Measurements from ENCODE around the gene PCID2. TPM values are rescaled to one million over a fixed set of nuclear protein-coding genes. Genes with fewer than 3 reads are reported as not detected.
A peak's percentile ranks its signal among the peaks of the same experiment; 100 is the strongest.

The PCID2 gene
- total and polyA plus RNA-seq, 2 of the 13 experiments (the other 11 are each of a cell fraction or from before 2014, with no cell fraction given): 65.0 to 111 TPM

DNA sequence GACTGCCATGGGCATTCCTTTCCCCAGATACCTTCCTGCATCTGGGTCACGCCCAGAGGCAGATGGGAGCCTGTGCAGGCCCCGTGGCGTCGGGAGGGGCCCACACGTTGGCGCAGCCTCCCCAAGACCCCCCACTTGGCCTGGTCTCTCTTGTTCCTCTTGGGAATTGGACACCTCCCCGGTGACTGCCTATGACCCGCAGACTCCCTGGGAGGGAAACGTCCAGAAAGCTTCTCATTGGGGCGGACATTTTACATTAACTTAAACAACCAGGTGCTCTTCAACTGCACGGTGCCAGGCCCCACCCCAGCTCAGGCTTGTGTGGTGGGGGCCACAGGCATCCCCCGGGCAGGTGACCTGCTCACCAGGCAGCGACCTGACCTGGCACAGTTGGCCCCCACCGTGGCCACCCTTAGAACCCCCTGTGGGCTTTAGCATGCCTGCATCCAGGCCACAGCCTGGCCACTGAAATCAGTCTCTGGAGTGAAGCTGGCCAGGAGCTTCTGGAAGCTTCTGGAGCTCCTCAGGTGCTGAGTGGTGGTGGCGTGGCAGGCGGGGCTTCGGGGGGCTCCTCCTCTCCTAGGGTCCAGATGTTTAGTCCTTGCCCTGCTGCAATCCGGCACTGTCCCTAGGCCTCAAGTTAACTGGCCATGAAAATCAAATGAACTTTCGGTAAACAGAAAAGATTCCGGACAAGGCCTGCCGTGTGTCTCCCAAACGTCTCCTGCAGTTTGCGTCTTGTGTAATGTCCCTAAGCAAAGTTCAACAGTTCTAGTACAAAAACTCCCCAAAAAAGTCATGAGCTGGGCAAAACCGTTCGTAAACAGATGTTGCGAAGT, 58.5 kb downstream of the PCID2 start (continued):
- TF ChIP-seq, protein P1, sequence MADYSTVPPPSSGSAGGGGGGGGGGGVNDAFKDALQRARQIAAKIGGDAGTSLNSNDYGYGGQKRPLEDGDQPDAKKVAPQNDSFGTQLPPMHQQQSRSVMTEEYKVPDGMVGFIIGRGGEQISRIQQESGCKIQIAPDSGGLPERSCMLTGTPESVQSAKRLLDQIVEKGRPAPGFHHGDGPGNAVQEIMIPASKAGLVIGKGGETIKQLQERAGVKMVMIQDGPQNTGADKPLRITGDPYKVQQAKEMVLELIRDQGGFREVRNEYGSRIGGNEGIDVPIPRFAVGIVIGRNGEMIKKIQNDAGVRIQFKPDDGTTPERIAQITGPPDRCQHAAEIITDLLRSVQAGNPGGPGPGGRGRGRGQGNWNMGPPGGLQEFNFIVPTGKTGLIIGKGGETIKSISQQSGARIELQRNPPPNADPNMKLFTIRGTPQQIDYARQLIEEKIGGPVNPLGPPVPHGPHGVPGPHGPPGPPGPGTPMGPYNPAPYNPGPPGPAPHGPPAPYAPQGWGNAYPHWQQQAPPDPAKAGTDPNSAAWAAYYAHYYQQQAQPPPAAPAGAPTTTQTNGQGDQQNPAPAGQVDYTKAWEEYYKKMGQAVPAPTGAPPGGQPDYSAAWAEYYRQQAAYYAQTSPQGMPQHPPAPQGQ (CRISPR knock-in tag; IDR thresholded peaks at IDR 0.05; ENCODE audit: borderline replicate concordance): no peak
- 0 out of 2 replicates have a peak, but pooled peaks have one; percentile 41 for TF ChIP-seq ZNF746 (CRISPR knock-in tag; IDR thresholded peaks at IDR 0.05)
- TF ChIP-seq NR2F2 (IDR thresholded peaks at IDR 0.05; ENCODE audit: borderline replicate concordance, low read depth): no peak
- TF ChIP-seq, protein P2, sequence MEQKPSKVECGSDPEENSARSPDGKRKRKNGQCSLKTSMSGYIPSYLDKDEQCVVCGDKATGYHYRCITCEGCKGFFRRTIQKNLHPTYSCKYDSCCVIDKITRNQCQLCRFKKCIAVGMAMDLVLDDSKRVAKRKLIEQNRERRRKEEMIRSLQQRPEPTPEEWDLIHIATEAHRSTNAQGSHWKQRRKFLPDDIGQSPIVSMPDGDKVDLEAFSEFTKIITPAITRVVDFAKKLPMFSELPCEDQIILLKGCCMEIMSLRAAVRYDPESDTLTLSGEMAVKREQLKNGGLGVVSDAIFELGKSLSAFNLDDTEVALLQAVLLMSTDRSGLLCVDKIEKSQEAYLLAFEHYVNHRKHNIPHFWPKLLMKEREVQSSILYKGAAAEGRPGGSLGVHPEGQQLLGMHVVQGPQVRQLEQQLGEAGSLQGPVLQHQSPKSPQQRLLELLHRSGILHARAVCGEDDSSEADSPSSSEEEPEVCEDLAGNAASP (CRISPR knock-in tag; IDR thresholded peaks at IDR 0.05; ENCODE audit: borderline replicate concordance): peak; percentile 67; the same call in 1 of the 2 replicates
- TF ChIP-seq SRSF4 (IDR thresholded peaks at IDR 0.05; ENCODE audit: low read depth, low read length, poor library complexity, severe bottlenecking): no peak
- no peak for TF ChIP-seq DNMT1 (CRISPR knock-in tag; IDR thresholded peaks at IDR 0.05)
- TF ChIP-seq ZNF775 (CRISPR knock-in tag; IDR thresholded peaks at IDR 0.05; ENCODE audit: borderline replicate concordance): no peak
- no peak for TF ChIP-seq TCF12 (IDR thresholded peaks at IDR 0.05)
- TF ChIP-seq TCF12 (CRISPR knock-in tag; IDR thresholded peaks at IDR 0.05): no peak
- TF ChIP-seq ZNF335 (CRISPR knock-in tag; IDR thresholded peaks at IDR 0.05): no peak
- TF ChIP-seq SAP130 (CRISPR knock-in tag; IDR thresholded peaks at IDR 0.05; ENCODE audit: low read depth): peak; percentile 80
- TF ChIP-seq EEA1 (CRISPR knock-in tag; IDR thresholded peaks at IDR 0.05; ENCODE audit: borderline replicate concordance): no peak
- no peak; the same call in 1 of the 2 replicates for TF ChIP-seq KDM6A (CRISPR knock-in tag; IDR thresholded peaks at IDR 0.05; ENCODE audit: low read depth)
- no peak for TF ChIP-seq MTF2 (CRISPR knock-in tag; IDR thresholded peaks at IDR 0.05; ENCODE audit: borderline replicate concordance)
- peak; percentile 80 for TF ChIP-seq HOXA3 (CRISPR knock-in tag; IDR thresholded peaks at IDR 0.05)
- no peak for TF ChIP-seq ZNF138 (CRISPR knock-in tag; IDR thresholded peaks at IDR 0.05; ENCODE audit: low read depth)
- TF ChIP-seq, protein P3, sequence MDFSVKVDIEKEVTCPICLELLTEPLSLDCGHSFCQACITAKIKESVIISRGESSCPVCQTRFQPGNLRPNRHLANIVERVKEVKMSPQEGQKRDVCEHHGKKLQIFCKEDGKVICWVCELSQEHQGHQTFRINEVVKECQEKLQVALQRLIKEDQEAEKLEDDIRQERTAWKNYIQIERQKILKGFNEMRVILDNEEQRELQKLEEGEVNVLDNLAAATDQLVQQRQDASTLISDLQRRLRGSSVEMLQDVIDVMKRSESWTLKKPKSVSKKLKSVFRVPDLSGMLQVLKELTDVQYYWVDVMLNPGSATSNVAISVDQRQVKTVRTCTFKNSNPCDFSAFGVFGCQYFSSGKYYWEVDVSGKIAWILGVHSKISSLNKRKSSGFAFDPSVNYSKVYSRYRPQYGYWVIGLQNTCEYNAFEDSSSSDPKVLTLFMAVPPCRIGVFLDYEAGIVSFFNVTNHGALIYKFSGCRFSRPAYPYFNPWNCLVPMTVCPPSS (IDR thresholded peaks at IDR 0.05): no peak
- TF ChIP-seq SCMH1 (CRISPR knock-in tag; IDR thresholded peaks at IDR 0.05; ENCODE audit: borderline replicate concordance): no peak
- peak; percentile 87 for TF ChIP-seq ZNF747 (CRISPR knock-in tag; IDR thresholded peaks at IDR 0.05; ENCODE audit: borderline replicate concordance)
- TF ChIP-seq, protein P4, sequence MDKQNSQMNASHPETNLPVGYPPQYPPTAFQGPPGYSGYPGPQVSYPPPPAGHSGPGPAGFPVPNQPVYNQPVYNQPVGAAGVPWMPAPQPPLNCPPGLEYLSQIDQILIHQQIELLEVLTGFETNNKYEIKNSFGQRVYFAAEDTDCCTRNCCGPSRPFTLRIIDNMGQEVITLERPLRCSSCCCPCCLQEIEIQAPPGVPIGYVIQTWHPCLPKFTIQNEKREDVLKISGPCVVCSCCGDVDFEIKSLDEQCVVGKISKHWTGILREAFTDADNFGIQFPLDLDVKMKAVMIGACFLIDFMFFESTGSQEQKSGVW (CRISPR knock-in tag; IDR thresholded peaks at IDR 0.05; ENCODE audit: borderline replicate concordance): no peak
- TF ChIP-seq ZKSCAN1 (IDR thresholded peaks at IDR 0.05; ENCODE audit: low read length): no peak
- TF ChIP-seq, protein P5, sequence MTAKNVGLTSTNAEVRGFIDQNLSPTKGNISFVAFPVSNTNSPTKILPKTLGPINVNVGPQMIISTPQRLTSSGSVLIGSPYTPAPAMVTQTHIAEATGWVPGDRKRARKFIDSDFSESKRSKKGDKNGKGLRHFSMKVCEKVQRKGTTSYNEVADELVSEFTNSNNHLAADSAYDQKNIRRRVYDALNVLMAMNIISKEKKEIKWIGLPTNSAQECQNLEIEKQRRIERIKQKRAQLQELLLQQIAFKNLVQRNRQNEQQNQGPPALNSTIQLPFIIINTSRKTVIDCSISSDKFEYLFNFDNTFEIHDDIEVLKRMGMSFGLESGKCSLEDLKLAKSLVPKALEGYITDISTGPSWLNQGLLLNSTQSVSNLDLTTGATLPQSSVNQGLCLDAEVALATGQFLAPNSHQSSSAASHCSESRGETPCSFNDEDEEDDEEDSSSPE (CRISPR knock-in tag; IDR thresholded peaks at IDR 0.05): peak; percentile 14; the same call in 1 of the 2 replicates
- no peak for TF ChIP-seq MATR3 (CRISPR knock-in tag; IDR thresholded peaks at IDR 0.05)

Measured in HepG2 (cell line).